ENCODE results near the gene ZSCAN22. TPM values are rescaled to one million over a fixed set of nuclear protein-coding genes. Genes with fewer than 3 reads are reported as not detected.

The ZSCAN22 gene
- total RNA-seq, 2 experiments from 2014 or later: 2.8 to 3.2 TPM

- Mint-ChIP-seq H3K36me3 (peaks cover 24% of the 10 kb centered on the region), H3K9me3 (no peaks in the 10 kb centered on the region), H3K4me3 (no peak within 1 kb of the TSS), H3K4me1 (peaks cover 24% of the 10 kb centered on the region), H3K27me3 (no peaks in the 10 kb centered on the region), H3K27ac (no peak within 1 kb of the TSS)
- no peak for DNase-seq
Observed at GRCh38 chr19:58352760-58353671, 26.2 kb downstream of the ZSCAN22 start, which contains the start of gene A1BG. Gene A1BG (minus strand): TSS chr19:58353492. CDS start chr19:58353437, 55 bp downstream.

GRCh38 chr19:58353717-58354477, 27.1 kb downstream of the ZSCAN22 start:
- Mint-ChIP-seq H3K4me1 (peaks cover 21% of the 10 kb centered on the region), H3K36me3 (peaks cover 24% of the 10 kb centered on the region), H3K4me3 (no peak overlapping the region), H3K27ac (no peak overlapping the region), H3K27me3 (no peaks in the 10 kb centered on the region), H3K9me3 (no peaks in the 10 kb centered on the region)
- no peak for DNase-seq

- no peaks in the 10 kb centered on the region for H3K9me3 Mint-ChIP-seq
- H3K4me3 Mint-ChIP-seq: no peak overlapping the region
- peaks cover 14% of the 10 kb centered on the region for H3K4me1 Mint-ChIP-seq
- H3K36me3 Mint-ChIP-seq: peaks cover 20% of the 10 kb centered on the region
- no peak for DNase-seq
- H3K27me3 Mint-ChIP-seq: no peaks in the 10 kb centered on the region
- H3K27ac Mint-ChIP-seq: no peak overlapping the region
Observed at GRCh38 chr19:58354478-58355030, 27.8 kb downstream of the ZSCAN22 start.

GRCh38 chr19:58355215-58355796, 28.5 kb downstream of the ZSCAN22 start:
- no peak for DNase-seq
- no peak overlapping the region for H3K4me3 Mint-ChIP-seq
- peak overlapping the region; percentile 16 for H3K27ac Mint-ChIP-seq
- no peaks in the 10 kb centered on the region for H3K27me3 Mint-ChIP-seq
- H3K9me3 Mint-ChIP-seq: no peaks in the 10 kb centered on the region
- peaks cover 18% of the 10 kb centered on the region for H3K36me3 Mint-ChIP-seq
- H3K4me1 Mint-ChIP-seq: peaks cover 12% of the 10 kb centered on the region

GRCh38 chr19:58355908-58356765, 29.3 kb downstream of the ZSCAN22 start:
- H3K4me3 Mint-ChIP-seq: peak overlapping the region; percentile 37
- H3K27ac Mint-ChIP-seq: peak overlapping the region; percentile 16
- no peaks in the 10 kb centered on the region for H3K27me3 Mint-ChIP-seq

GRCh38 chr19:58356766-58357480, 30.1 kb downstream of the ZSCAN22 start:
- DNase-seq: no peak
- Mint-ChIP-seq H3K36me3 (peaks cover 5% of the 10 kb centered on the region), H3K4me3 (peak overlapping the region; percentile 37), H3K27me3 (no peaks in the 10 kb centered on the region), H3K27ac (no peak overlapping the region), H3K4me1 (peaks cover 19% of the 10 kb centered on the region), H3K9me3 (no peaks in the 10 kb centered on the region)

More at GRCh38 chr19:58355908-58356765, 29.3 kb downstream of the ZSCAN22 start:
- DNase-seq: peak; percentile 66
- peaks cover 12% of the 10 kb centered on the region for H3K36me3 Mint-ChIP-seq
- H3K4me1 Mint-ChIP-seq: peaks cover 13% of the 10 kb centered on the region
- no peaks in the 10 kb centered on the region for H3K9me3 Mint-ChIP-seq

- DNase-seq: no peak
- Mint-ChIP-seq H3K4me3 (no peak overlapping the region), H3K4me1 (peaks cover 20% of the 10 kb centered on the region), H3K9me3 (no peaks in the 10 kb centered on the region), H3K27ac (no peak overlapping the region), H3K27me3 (no peaks in the 10 kb centered on the region), H3K36me3 (no peaks in the 10 kb centered on the region)
Observed at GRCh38 chr19:58357481-58358145, 30.8 kb downstream of the ZSCAN22 start.

GRCh38 chr19:58361900-58362271, 35.1 kb downstream of the ZSCAN22 start:
- H3K27me3 Mint-ChIP-seq: no peaks in the 10 kb centered on the region

GRCh38 chr19:58362272-58362994, 35.6 kb downstream of the ZSCAN22 start, which contains the start of gene ZNF497:
Gene ZNF497 (minus strand): TSS chr19:58362751. CDS start chr19:58357635, 5,116 bp downstream.
- peaks cover 14% of the 10 kb centered on the region for H3K4me1 Mint-ChIP-seq
- H3K27me3 Mint-ChIP-seq: no peaks in the 10 kb centered on the region
- H3K36me3 Mint-ChIP-seq: no peaks in the 10 kb centered on the region
- no peaks in the 10 kb centered on the region for H3K9me3 Mint-ChIP-seq
- DNase-seq: peak; percentile 99
- H3K4me3 Mint-ChIP-seq: peak within 1 kb of the TSS; percentile 87
- peak within 1 kb of the TSS; percentile 94 for H3K27ac Mint-ChIP-seq

More at GRCh38 chr19:58361900-58362271, 35.1 kb downstream of the ZSCAN22 start:
- Mint-ChIP-seq H3K36me3 (no peaks in the 10 kb centered on the region), H3K4me1 (peaks cover 14% of the 10 kb centered on the region), H3K9me3 (no peaks in the 10 kb centered on the region), H3K27ac (peak overlapping the region; percentile 94), H3K4me3 (peak overlapping the region; percentile 87)
- peak; percentile 65 for DNase-seq

- Mint-ChIP-seq H3K36me3 (no peaks in the 10 kb centered on the region), H3K4me3 (no peak overlapping the region), H3K4me1 (peaks cover 11% of the 10 kb centered on the region), H3K9me3 (no peaks in the 10 kb centered on the region), H3K27me3 (no peaks in the 10 kb centered on the region), H3K27ac (no peak overlapping the region)
- DNase-seq: no peak
Observed at GRCh38 chr19:58364146-58364545, 37.4 kb downstream of the ZSCAN22 start.

- Mint-ChIP-seq H3K4me1 (peaks cover 4% of the 10 kb centered on the region), H3K36me3 (no peaks in the 10 kb centered on the region), H3K9me3 (no peaks in the 10 kb centered on the region), H3K27me3 (no peaks in the 10 kb centered on the region), H3K4me3 (no peak overlapping the region), H3K27ac (no peak overlapping the region)
- no peak for DNase-seq
Observed at GRCh38 chr19:58366585-58367430, 40.0 kb downstream of the ZSCAN22 start.

Data from activated naive CD8-positive, alpha-beta T cell treated with anti-CD3 and anti-CD28 coated beads for 36 hours (primary cell).